Activated naive CD4-positive, alpha-beta T cell treated with anti-CD3 and anti-CD28 coated beads, Interleukin-2, amount 50 U/mL, for 24 hours (primary cell): ENCODE data around the gene LRRC4B.
"Not testable (repeated sequence)": the region's sequence is repeated elsewhere in the genome, so short reads cannot be mapped to it uniquely, and the experiment has no call there.

Experiments
- H3K27ac Mint-ChIP-seq: one replicate; pipeline ENCODE4 v1.8.0; 2021; ENCODE audit warnings: mild to moderate bottlenecking, mixed read lengths
- H3K27me3 Mint-ChIP-seq: one replicate; pipeline ENCODE4 v1.8.0; 2021; ENCODE audit warnings: mixed read lengths
- H3K36me3 Mint-ChIP-seq: one replicate; pipeline ENCODE4 v1.8.0; 2021; ENCODE audit warnings: mixed read lengths
- H3K4me1 Mint-ChIP-seq: one replicate; pipeline ENCODE4 v1.8.0; 2021; ENCODE audit warnings: mixed read lengths
- H3K4me3 Mint-ChIP-seq: one replicate; pipeline ENCODE4 v1.8.0; 2021; ENCODE audit warnings: mild to moderate bottlenecking, mixed read lengths
- H3K9me3 Mint-ChIP-seq: one replicate; pipeline ENCODE4 v1.8.0; 2021; ENCODE audit warnings: mixed read lengths

Gene LRRC4B

GRCh38 chr19:50480281-50481111, 87.7 kb downstream of the LRRC4B start:
- Mint-ChIP-seq H3K4me1 (peaks cover 22% of the 10 kb centered on the region), H3K9me3 (no peaks in the 10 kb centered on the region), H3K27me3 (no peaks in the 10 kb centered on the region), H3K36me3 (peaks cover 9% of the 10 kb centered on the region), H3K4me3 (no peak overlapping the region), H3K27ac (peak overlapping the region; percentile 52)

- H3K27ac Mint-ChIP-seq, result no peak overlapping the region
- no peaks in the 10 kb centered on the region for H3K27me3 Mint-ChIP-seq
- H3K9me3 Mint-ChIP-seq, result no peaks in the 10 kb centered on the region
- peaks cover 9% of the 10 kb centered on the region for H3K36me3 Mint-ChIP-seq
- peaks cover 22% of the 10 kb centered on the region for H3K4me1 Mint-ChIP-seq
- H3K4me3 Mint-ChIP-seq, result no peak overlapping the region
Observed at GRCh38 chr19:50479761-50480251, 88.4 kb downstream of the LRRC4B start.

GRCh38 chr19:50478901-50479715, 89.1 kb downstream of the LRRC4B start:
- H3K9me3 Mint-ChIP-seq, result no peaks in the 10 kb centered on the region
- H3K4me3 Mint-ChIP-seq, result peak overlapping the region; percentile 38
- H3K27me3 Mint-ChIP-seq, result no peaks in the 10 kb centered on the region
- peaks cover 9% of the 10 kb centered on the region for H3K36me3 Mint-ChIP-seq
- H3K27ac Mint-ChIP-seq, result no peak overlapping the region
- H3K4me1 Mint-ChIP-seq, result peaks cover 22% of the 10 kb centered on the region

- H3K4me1 Mint-ChIP-seq, result peaks cover 22% of the 10 kb centered on the region
- H3K27ac Mint-ChIP-seq, result peak overlapping the region; percentile 63
- H3K36me3 Mint-ChIP-seq, result peaks cover 7% of the 10 kb centered on the region
- H3K9me3 Mint-ChIP-seq, result no peaks in the 10 kb centered on the region
- H3K4me3 Mint-ChIP-seq, result peak overlapping the region; percentile 98
- H3K27me3 Mint-ChIP-seq, result no peaks in the 10 kb centered on the region
Observed at GRCh38 chr19:50477751-50478515, 90.3 kb downstream of the LRRC4B start.

GRCh38 chr19:50476907-50477238, 91.4 kb downstream of the LRRC4B start:
- Mint-ChIP-seq H3K27ac (peak overlapping the region; percentile 97), H3K27me3 (no peaks in the 10 kb centered on the region), H3K36me3 (peaks cover 7% of the 10 kb centered on the region), H3K4me1 (peaks cover 22% of the 10 kb centered on the region), H3K4me3 (peak overlapping the region; percentile 98), H3K9me3 (no peaks in the 10 kb centered on the region)

- Mint-ChIP-seq H3K9me3 (no peaks in the 10 kb centered on the region), H3K4me3 (peak within 1 kb of the TSS; percentile 98), H3K36me3 (peaks cover 7% of the 10 kb centered on the region), H3K27me3 (no peaks in the 10 kb centered on the region), H3K4me1 (peaks cover 22% of the 10 kb centered on the region), H3K27ac (peak within 1 kb of the TSS; percentile 97)
Observed at GRCh38 chr19:50476224-50476906, 91.9 kb downstream of the LRRC4B start, which contains the start of the genes EMC10 and GARIN5A. Gene EMC10, plus strand, starts transcription at chr19:50476507. Its CDS starts 38 bp downstream, at chr19:50476545. Gene GARIN5A, minus strand, starts transcription at chr19:50476848. Its CDS starts 460 bp downstream, at chr19:50476388.

GRCh38 chr19:50475736-50476223, 92.5 kb downstream of the LRRC4B start:
- H3K4me1 Mint-ChIP-seq, result peaks cover 22% of the 10 kb centered on the region
- H3K4me3 Mint-ChIP-seq, result peak overlapping the region; percentile 98
- no peaks in the 10 kb centered on the region for H3K27me3 Mint-ChIP-seq
- H3K36me3 Mint-ChIP-seq, result peaks cover 7% of the 10 kb centered on the region
- H3K27ac Mint-ChIP-seq, result peak overlapping the region; percentile 97
- H3K9me3 Mint-ChIP-seq, result no peaks in the 10 kb centered on the region

- H3K27me3 Mint-ChIP-seq, result no peaks in the 10 kb centered on the region
- peak overlapping the region; percentile 98 for H3K4me3 Mint-ChIP-seq
- peak overlapping the region; percentile 84 for H3K27ac Mint-ChIP-seq
Observed at GRCh38 chr19:50475101-50475568, 93.1 kb downstream of the LRRC4B start.

GRCh38 chr19:50473336-50473735, 94.9 kb downstream of the LRRC4B start:
- not testable (repeated sequence) for H3K4me3 Mint-ChIP-seq, H3K27me3 Mint-ChIP-seq, H3K27ac Mint-ChIP-seq, H3K36me3 Mint-ChIP-seq, H3K9me3 Mint-ChIP-seq
- H3K4me1 Mint-ChIP-seq, result peaks cover 17% of the 10 kb centered on the region

More at GRCh38 chr19:50475101-50475568, 93.1 kb downstream of the LRRC4B start:
- Mint-ChIP-seq H3K9me3 (no peaks in the 10 kb centered on the region), H3K4me1 (peaks cover 22% of the 10 kb centered on the region), H3K36me3 (peaks cover 7% of the 10 kb centered on the region)

GRCh38 chr19:50468818-50469217, 99.4 kb downstream of the LRRC4B start:
- Mint-ChIP-seq H3K9me3 (no peaks in the 10 kb centered on the region), H3K27ac (no peak overlapping the region), H3K36me3 (no peaks in the 10 kb centered on the region), H3K4me1 (no peaks in the 10 kb centered on the region), H3K4me3 (no peak overlapping the region), H3K27me3 (peaks cover 2% of the 10 kb centered on the region)

GRCh38 chr19:50467566-50467965, 100.7 kb downstream of the LRRC4B start:
- H3K4me1 Mint-ChIP-seq, result no peaks in the 10 kb centered on the region
- H3K9me3 Mint-ChIP-seq, result no peaks in the 10 kb centered on the region
- no peaks in the 10 kb centered on the region for H3K36me3 Mint-ChIP-seq
- H3K27me3 Mint-ChIP-seq, result peaks cover 2% of the 10 kb centered on the region
- H3K4me3 Mint-ChIP-seq, result no peak overlapping the region
- H3K27ac Mint-ChIP-seq, result no peak overlapping the region
